Effector CD8-positive, alpha-beta T cell (primary cell): Measurements from ENCODE around the gene SPAG8.

ENCODE experiments used
- DNase-seq: peaks from one replicate; lab custom pipeline; 2025; lab: John Stamatoyannopoulos, UW

The SPAG8 gene

GRCh38 chr9:35810122-35810521 is 1.9 kb downstream of the SPAG8 start:
- DNase-seq, result no peak

DNA sequence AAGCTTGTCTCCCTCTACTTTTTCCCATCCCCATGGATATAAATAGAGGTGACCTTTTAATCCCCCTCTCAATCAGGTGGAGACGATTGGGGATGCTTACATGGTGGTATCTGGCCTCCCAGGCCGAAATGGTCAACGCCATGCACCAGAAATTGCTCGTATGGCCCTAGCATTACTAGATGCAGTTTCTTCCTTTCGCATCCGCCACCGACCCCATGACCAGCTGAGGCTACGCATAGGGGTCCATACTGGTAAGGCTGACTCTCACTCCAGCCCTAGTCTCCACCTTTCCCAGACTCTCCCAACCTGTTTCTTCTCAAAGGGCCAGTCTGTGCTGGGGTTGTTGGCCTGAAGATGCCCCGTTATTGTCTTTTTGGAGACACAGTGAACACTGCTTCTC is 3.6 kb downstream of the SPAG8 start:
- no peak for DNase-seq

DNA sequence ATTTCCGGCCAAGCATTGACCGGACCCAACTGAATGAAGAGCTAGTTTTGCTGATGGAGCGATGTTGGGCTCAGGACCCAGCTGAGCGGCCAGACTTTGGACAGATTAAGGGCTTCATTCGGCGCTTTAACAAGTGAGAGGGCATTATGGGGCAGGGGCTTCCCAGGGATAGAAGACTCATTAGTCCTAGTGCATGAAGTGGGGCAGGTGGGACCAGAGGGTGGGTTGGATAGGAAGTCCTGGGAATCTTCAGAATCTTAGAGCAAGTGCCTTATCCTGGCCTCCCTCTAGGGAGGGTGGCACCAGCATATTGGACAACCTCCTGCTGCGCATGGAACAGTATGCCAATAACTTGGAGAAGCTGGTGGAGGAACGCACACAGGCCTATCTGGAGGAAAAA is 6.0 kb downstream of the SPAG8 start:
- DNase-seq, result no peak

DNA sequence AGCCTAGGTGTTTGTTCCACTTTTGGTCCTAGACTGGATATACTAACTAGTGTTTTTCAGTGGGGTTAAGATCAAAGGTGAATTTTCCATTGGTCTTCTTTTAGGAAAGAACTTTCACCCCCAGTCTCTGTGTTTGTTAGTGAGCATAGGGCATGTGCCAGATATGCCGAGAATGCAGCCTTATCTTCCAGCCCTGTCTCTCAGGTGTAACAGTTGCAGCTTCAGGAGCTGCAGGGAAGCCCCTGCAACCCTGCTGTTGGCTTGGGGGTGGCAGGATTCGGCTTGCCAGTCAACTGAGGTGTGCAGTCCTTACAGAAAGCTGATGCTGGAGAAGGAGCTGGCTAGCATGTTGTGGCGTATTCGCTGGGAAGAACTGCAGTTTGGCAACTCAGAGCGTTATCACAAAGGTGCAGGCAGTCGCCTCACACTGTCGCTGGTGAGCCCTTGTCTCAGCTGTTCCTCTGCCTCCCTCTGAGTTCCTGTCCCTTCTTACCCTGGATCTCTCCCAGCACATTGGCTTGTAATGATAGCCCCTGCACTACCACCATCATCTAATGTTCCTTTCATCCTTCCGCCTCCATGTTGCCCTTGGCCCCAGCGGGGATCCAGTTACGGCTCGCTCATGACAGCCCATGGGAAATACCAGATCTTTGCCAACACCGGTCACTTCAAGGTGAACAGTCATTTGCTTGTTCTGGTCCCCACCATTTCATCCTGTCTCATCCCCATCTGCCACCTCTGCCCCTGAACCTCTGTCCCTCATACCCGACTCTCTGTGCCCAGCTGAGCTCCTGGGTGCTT is 10.5 kb downstream of the SPAG8 start:
- DNase-seq, result no peak

- DNase-seq, result no peak
Observed at GRCh38 chr9:35800530-35800929, 11.5 kb downstream of the SPAG8 start.

GRCh38 chr9:35798658-35799374 is 13.2 kb downstream of the SPAG8 start:
- no peak for DNase-seq

DNA sequence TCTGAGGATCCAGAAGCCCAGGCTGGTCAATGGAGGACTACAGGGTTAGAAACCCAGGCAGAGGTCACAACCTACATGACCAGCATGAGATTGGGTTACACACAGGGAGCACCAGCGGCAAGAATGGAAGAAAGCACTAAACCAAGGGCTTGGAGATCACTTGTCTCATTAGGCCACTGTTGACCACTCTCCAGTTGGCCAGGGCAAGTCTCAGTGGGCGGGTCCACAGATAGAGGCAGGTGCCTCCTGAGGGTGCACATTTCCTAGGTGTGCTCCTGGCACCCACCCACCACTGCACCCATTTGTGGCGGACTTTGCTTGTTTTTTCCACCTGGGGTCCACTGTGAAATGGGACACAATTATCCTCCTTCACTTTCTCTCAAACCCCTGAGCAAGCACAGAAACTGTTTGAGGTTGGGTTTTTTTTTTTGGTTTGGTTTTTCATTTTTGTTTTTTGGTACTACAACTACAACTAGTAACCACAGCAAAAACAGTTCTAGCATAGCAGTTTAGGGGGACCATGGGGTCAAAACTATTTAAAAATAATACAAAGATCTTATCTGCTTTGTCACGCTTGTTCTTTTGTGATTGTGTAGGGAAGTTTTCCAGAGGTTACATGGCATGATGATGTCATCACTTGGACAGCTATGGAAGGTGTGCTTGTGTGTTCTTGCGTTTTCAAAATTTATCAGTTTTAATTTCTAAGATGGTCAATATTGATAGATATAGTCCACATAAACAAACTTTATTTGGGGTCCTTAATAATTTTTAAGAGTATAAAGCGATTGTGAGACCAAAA is 14.6 kb downstream of the SPAG8 start:
- DNase-seq, result no peak

GRCh38 chr9:35795695-35796094 is 16.4 kb downstream of the SPAG8 start:
- DNase-seq, result no peak

- no peak for DNase-seq
Observed at GRCh38 chr9:35793461-35793860, 18.6 kb downstream of the SPAG8 start.

GRCh38 chr9:35792826-35793225 is 19.2 kb downstream of the SPAG8 start:
- no peak for DNase-seq

GRCh38 chr9:35792024-35792813 is 19.8 kb downstream of the SPAG8 start:
- DNase-seq, result no peak

DNA sequence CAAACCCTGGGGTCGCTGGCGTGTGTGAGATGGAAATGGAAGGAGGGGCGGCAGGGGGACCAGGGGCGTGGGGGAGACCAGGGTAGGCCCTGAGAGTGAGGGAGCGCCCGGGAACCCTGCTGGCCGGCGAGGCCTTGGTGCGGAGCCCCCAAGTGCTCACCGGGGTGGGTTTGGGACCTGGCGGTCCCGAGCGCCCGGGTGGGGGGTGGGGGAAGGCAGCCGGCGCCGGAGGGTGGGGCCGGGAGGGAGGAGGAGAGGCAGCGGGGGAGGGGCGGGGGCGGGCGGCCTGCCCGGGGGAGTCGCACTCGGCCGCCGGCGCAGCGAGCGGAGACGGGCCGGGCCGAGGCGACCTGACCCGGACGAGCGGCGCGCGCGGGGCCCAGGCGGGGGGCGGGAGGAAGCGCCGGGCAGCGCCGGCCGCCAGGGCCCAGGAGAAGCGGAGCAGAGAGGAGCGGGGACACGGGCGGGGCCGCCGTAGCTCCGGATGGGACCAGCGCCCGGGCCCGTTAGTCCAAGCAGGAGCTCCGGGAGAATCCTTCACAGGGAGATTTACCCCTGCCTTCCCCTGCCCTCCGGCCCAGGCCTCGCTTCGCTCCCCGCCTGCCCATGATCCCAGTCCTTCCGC is 20.7 kb downstream of the SPAG8 start, which contains the start of gene NPR2:
Gene NPR2 (plus strand): TSS at position 295 of the 625 bp plus-strand sequence. CDS start 818 bp downstream, outside the sequence.
- DNase-seq, result no peak

DNA sequence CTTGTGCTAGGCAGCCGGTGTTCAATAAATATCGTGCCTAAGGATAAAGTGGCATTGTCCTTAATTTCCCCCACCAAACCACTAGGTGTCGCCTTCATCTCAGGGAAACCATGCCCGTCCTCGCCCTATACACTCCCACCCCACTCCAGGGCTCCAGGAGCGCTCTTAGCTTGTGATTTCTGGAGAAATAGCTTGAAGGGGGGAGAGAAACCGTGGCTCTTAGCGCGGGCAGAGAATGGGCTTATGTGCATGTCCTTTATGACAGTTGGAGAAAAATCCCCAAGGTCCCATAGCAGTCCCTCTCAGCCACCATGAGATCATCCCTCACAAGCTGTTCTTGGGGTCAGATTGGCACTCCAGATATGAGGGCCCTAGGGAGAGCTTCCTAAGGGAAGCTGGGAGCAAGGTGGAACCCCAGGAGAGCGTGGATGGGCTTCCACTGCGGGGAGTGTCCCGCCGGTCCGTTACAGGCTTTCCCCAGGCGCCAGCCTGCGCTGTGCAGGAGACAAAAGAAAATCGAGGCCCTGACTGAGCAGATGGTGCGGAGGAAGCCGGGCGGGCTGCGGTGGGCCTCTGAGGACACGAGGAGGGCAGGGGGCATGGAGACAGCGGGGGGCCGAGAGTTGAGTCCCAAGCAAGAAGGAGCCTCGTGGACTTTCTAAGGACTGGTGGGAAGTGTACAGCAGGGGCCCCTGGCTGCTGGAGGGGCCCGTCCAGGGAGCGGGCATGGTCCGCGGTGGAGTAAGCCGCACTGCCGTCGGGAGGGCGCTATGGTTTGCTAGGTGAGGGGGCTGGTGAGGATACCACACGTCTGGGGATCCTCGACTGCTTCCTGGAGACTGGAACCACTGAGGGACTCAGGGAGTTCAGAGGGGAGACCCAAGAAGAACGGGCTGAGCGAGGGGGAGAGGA is 21.4 kb downstream of the SPAG8 start:
- peak; percentile 32 for DNase-seq

DNA sequence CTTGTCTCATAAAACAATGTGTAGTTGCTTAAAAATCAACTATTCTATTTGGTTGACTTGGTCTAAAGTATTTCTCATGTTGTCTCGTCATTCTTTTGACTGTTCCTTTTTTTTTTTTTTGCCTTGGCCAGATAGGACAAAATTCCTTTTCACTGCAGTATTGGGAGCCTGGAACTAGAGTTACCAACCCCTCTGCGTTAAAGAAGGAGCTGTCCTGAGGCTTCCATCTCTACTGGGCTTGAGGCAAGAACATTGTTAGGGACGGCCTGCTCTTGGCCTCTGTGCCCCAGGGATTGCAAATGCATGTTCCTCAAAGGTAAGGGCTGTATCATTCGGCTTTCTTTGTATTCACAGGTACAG is 22.1 kb downstream of the SPAG8 start:
- DNase-seq, result no peak

DNA sequence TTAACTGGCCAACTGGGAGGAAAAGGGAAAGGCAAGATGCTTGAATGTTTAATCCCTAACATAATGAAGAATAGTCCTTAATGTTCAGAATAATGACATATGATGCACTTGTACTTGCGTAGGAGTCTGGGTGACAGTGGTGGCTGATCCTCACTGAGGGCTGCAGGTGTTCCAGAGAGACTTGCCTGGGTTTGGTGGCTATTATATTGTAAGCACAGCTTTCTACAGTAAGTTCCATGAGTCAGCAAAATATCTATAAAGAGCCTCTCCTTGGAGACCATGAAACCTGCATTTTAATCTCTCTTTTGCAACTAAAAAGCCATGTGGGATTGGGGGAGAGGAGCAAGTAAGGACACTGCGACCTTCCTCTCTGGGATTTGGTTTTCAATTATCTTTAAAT is 22.5 kb downstream of the SPAG8 start:
- DNase-seq, result no peak

DNA sequence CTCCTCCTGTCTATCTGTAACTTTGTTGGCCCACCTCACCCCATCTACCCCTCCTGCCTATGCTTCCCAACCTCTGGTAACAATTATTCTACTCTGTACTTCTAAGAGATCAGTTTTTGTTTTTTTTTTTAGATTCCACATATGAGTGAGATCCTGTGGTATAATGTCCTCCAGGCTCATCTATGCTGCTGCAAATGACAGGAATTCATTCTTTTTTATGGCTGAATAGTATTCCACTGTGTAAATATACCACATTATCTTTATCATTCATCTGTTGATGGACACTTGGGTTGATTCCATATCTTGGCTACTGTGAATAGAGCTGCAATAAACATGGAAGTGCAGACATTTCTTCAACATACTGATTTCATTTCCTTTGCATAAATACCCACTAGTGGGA is 28.6 kb downstream of the SPAG8 start:
- no peak for DNase-seq

DNA sequence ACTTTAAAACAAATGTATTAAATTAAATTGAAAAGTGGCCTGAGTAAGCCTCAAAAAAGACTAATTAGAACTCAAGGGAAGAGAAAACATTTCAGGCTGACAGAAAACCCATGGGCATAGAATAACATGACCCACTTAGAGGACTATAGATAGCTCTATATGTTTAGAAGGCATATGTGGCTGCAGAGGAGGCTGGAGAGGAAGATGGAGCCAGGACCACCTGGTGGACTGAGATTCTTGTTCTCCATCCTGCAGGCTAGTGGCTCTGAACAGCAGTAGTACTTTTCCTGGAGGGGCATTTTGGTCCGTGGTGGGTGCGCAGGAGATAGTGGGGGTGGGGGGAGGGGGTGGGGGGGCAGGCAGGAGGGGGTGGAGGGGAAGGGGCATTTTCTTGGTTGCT is 31.0 kb downstream of the SPAG8 start:
- no peak for DNase-seq

- DNase-seq, result no peak
Observed at GRCh38 chr9:35778496-35778895, 33.6 kb downstream of the SPAG8 start.

- DNase-seq, result no peak
Observed at GRCh38 chr9:35776018-35776417, 36.0 kb downstream of the SPAG8 start.
